ENCODE data around the gene POLR2I.
"Not testable (repeated sequence)": the region's sequence is repeated elsewhere in the genome, so short reads cannot be mapped to it uniquely, and the experiment has no call there.

The POLR2I gene

GRCh38 chr19:36081894-36082293 is 32.8 kb downstream of the POLR2I start:
- Histone ChIP-seq H3K4me3 (ENCODE audit: low read depth, low read length) (no peak overlapping the region), H3K27me3 (replicated peaks) (no peaks in the 10 kb centered on the region), H3K27ac (no peak overlapping the region), H3K36me3 (replicated peaks) (no peaks in the 10 kb centered on the region)
- TF ChIP-seq CTCF (IDR thresholded peaks at IDR 0.05; ENCODE audit: low read depth, low read length, missing control alignments), result no peak
- in situ Hi-C loops (cut with HindIII; ENCODE audit: low pct_ligation_motif_present, low sequenced_read_pairs), result no loop called here
- no peak for DNase-seq

- TF ChIP-seq CTCF (IDR thresholded peaks at IDR 0.05; ENCODE audit: low read depth, low read length, missing control alignments), result no peak
- no peaks in the 10 kb centered on the region for H3K27me3 ChIP-seq (replicated peaks)
Measured at GRCh38 chr19:36081385-36081784, 33.3 kb downstream of the POLR2I start.

GRCh38 chr19:36079389-36079945 is 35.2 kb downstream of the POLR2I start:
- TF ChIP-seq CTCF (IDR thresholded peaks at IDR 0.05; ENCODE audit: low read depth, low read length, missing control alignments), result no peak
- H3K4me3 ChIP-seq (ENCODE audit: low read depth, low read length), result no peak overlapping the region
- in situ Hi-C loops (cut with HindIII; ENCODE audit: low pct_ligation_motif_present, low sequenced_read_pairs), result no loop called here
- H3K27ac ChIP-seq, result no peak overlapping the region
- no peaks in the 10 kb centered on the region for H3K27me3 ChIP-seq (replicated peaks)
- DNase-seq, result no peak
- no peaks in the 10 kb centered on the region for H3K36me3 ChIP-seq (replicated peaks)

More at GRCh38 chr19:36081385-36081784, 33.3 kb downstream of the POLR2I start:
- in situ Hi-C loops (cut with HindIII; ENCODE audit: low pct_ligation_motif_present, low sequenced_read_pairs), result no loop called here
- Histone ChIP-seq H3K27ac (no peak overlapping the region), H3K4me3 (ENCODE audit: low read depth, low read length) (no peak overlapping the region), H3K36me3 (replicated peaks) (no peaks in the 10 kb centered on the region)
- DNase-seq, result no peak

GRCh38 chr19:36073121-36073876 is 41.4 kb downstream of the POLR2I start:
- Histone ChIP-seq H3K27ac (no peak overlapping the region), H3K36me3 (replicated peaks) (no peaks in the 10 kb centered on the region), H3K27me3 (replicated peaks) (no peaks in the 10 kb centered on the region), H3K4me3 (ENCODE audit: low read depth, low read length) (no peak overlapping the region)
- no peak for TF ChIP-seq CTCF (IDR thresholded peaks at IDR 0.05; ENCODE audit: low read depth, low read length, missing control alignments)
- in situ Hi-C loops (cut with HindIII; ENCODE audit: low pct_ligation_motif_present, low sequenced_read_pairs), result no loop called here
- DNase-seq, result no peak

- Histone ChIP-seq H3K36me3 (replicated peaks) (no peaks in the 10 kb centered on the region), H3K4me3 (ENCODE audit: low read depth, low read length) (no peak overlapping the region), H3K27ac (no peak overlapping the region), H3K27me3 (replicated peaks) (no peaks in the 10 kb centered on the region)
- no peak for TF ChIP-seq CTCF (IDR thresholded peaks at IDR 0.05; ENCODE audit: low read depth, low read length, missing control alignments)
- no peak for DNase-seq
- in situ Hi-C loops (cut with HindIII; ENCODE audit: low pct_ligation_motif_present, low sequenced_read_pairs), result no loop called here
Measured at GRCh38 chr19:36072081-36072480, 42.6 kb downstream of the POLR2I start.

- H3K27ac ChIP-seq; H3K27me3 ChIP-seq (replicated peaks); DNase-seq; H3K36me3 ChIP-seq (replicated peaks); in situ Hi-C loops (cut with HindIII; ENCODE audit: low pct_ligation_motif_present, low sequenced_read_pairs); H3K4me3 ChIP-seq (ENCODE audit: low read depth, low read length): not testable (repeated sequence)
Measured at GRCh38 chr19:36068810-36069499, 45.7 kb downstream of the POLR2I start.
